ELR (cell line): ENCODE data around the gene ENGASE.
A peak's percentile ranks its signal among the peaks of the same experiment; 100 is the strongest.
"Not testable (repeated sequence)": the region's sequence is repeated elsewhere in the genome, so short reads cannot be mapped to it uniquely, and the experiment has no call there.

Source experiments
- DNase-seq: peaks from one replicate; pipeline ENCODE4 v3.0.0-alpha.2; 2015; ENCODE audit warnings: low read depth

Gene ENGASE

GRCh38 chr17:79051306-79051705 is 23.3 kb upstream of the ENGASE start:
- peak; percentile 53 for DNase-seq

GRCh38 chr17:79052131-79052530 is 22.5 kb upstream of the ENGASE start:
- no peak for DNase-seq

- DNase-seq, result peak; percentile 56
These were observed 21.2 kb upstream of the ENGASE start for GRCh38 chr17:79053251-79053925.

- DNase-seq, result no peak
These were observed 20.2 kb upstream of the ENGASE start for GRCh38 chr17:79054200-79054960.

DNA sequence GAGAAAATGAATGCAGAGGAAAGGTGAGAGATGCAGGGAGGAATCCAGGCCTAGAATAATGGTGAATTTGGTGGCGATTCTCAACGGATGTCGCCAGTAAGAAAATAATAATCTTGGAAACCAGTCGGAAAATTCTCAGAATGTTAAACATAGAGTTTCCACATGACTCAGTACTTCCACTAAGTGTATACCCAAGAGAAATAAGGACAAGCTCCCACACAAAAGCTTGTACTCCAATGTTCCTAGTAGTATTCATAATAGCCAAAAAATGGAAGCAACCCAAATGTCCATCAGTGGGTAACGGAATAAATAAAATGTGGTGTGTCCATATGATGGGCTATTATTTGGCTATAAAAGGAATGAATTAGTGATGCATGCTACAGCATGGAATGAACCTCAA is 19.4 kb upstream of the ENGASE start:
- DNase-seq, result no peak

GRCh38 chr17:79057737-79058385 is 16.8 kb upstream of the ENGASE start:
- no peak for DNase-seq

- no peak for DNase-seq
These were observed 11.9 kb upstream of the ENGASE start for GRCh38 chr17:79062691-79063090.

DNA sequence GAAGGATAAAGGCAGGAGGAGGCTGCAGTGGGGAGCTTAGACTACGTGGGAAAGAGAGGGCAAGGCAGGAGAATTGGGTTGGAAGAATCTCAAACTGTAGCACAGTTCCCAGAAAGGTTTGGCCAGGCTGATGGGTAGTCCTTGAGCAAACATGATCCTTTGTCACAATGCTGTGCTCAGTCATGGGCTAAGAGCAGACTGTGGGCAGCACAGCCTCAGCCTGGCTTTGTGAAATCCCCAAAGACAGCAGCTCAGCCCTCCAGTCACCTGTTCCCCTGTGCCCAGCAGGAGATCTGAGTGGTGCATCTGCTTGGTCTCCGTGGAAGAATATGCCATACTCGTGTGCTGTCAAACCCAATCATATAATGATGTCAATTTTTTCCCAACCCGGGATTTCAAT is 10.6 kb upstream of the ENGASE start:
- no peak for DNase-seq

- peak; percentile 58 for DNase-seq
These were observed 9.4 kb upstream of the ENGASE start for GRCh38 chr17:79065105-79065670.

DNA sequence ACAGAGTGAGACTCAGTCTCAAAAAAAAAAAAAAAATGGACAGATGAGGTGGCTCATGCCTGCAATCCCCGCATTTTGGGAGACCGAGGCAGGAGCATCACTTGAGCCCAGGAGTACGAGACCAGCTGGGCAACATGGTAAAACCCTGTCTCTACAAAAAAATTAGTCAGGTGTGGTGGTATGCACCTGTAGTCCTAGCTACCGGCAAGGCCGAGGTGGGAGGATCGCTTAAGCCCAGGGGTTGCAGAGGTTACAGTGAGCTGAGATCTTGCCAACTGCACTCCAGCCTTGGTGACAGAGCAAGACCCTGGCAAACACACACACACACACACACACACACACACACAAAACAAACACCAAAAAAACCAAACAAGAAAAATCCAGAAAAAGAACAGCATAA is 7.7 kb upstream of the ENGASE start:
- no peak for DNase-seq

DNA sequence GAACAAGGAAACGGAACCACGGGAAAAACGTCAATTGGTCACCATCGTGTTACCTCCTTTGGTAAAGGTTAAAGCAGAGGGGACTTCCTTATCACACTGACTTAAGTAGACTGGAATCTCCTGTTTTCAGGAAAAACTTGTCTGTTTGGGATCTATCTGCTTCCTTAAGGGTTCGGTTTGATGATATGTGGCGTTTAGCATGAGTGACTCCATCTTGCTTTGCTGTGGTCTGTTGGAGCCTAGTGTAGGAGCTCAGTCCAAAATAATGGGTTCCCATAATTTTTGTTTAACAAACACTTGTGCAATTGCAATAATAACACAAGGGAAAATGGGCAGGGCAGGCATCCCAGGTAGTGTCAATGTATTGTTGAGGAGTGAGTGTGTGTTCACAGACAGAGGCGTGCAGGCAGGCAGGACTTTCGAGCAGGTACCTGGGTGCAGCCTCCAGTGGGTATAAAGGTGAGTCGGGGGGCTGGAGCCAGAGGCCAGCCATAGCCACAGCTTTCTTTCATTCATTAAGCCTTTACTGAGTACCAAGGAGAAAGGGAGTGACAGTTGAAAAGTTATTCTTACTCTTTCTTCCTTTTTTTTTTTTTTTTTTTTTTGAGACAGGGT is 4.3 kb upstream of the ENGASE start:
- no peak for DNase-seq

- no peak for DNase-seq
These were observed 3.4 kb upstream of the ENGASE start for GRCh38 chr17:79071161-79071740.

DNA sequence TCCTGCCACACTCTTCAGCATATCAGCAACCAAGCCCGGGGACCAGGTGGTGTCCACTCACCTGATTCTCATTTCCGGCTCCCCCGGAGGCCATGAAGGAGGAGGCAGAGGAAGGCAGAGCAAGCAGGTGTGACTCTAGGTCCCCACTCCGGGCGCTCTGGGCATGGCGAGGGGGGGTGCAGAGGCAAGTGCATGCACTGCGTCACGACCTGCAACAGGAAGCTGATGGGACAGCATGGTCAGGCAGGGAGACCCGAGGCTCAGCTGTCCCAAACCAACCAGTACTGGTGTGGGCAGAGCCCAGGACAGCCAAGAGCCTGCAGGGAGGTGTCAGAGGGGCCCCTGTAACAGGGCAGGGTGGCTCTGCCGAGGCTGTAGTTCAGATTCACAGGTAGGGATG is 2.1 kb upstream of the ENGASE start:
- no peak for DNase-seq

GRCh38 chr17:79073016-79073705 is 1.5 kb upstream of the ENGASE start:
- DNase-seq, result no peak

DNA sequence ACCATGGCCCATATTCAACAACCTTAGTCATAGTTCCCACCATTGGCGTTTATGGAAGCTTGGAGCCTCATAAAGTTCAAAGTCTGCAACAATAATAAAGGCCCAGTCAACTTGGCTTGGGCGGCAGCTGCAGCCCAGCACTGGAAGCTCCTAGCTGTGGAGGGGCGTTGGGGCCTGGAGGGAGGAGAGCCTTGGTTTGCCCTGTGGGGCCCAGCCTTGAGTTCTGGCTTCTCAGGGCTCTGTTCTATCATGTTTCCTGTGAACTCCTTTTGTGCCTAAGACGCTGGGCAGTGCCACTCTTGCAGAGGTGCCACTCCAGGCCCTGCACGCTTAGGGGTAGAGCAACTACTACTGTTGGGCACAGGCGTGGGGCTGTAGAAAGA is 927 bp upstream of the ENGASE start:
- no peak for DNase-seq

DNA sequence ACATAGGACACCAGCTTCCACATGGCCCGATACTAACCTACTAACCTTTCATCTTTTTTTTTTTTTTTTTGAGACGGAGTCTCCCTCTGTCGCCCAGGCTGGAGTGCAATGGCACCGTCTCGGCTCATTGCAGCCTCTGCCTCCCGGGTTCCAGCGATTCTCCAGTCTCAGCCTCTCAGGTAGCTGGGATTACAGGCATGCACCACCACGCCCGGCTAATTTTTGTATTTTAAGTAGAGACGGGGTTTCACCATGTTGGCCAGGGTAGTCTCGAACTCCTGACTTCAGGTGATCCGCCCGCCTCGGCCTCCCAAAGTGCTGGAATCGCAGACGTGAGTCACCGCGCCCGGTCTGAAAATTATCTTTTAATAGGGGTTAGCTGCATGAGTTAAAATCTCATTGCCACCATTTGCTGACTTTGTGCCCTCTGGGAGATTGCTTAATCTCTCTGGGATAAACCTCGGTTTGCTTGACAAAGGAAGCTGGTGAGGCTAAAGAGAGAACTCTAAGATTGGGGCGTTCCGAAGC is 439 bp upstream of the ENGASE start:
- DNase-seq, result not testable (repeated sequence)

DNA sequence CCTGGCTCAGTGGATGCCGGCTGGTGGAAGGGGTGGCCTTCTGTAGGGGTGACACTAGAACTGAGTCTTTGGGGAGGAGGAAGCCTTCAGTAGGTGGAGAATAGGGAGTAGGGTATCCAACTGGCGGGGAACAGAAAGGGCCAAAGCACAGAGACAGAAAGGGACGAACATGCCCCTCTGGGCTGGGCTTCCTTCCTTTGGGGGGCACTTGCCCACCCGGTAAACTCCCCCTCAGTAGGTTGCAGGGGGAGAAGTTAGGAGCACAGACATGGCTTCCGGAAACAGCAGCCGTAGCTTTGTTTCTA is 774 bp downstream of the ENGASE start:
- no peak for DNase-seq

GRCh38 chr17:79075861-79076406 is 1.3 kb downstream of the ENGASE start:
- DNase-seq, result no peak

- no peak for DNase-seq
These were observed 3.0 kb downstream of the ENGASE start for GRCh38 chr17:79077587-79077986.

- no peak for DNase-seq
These were observed 4.0 kb downstream of the ENGASE start for GRCh38 chr17:79078476-79079190.
